Ishikawa (cell line): ENCODE results near the gene GMNC.

Experiments used
- CEBPB ChIP-seq: IDR thresholded peaks from 2 replicates; pipeline ENCODE4 v1.6.1; 2012
- EGR1 ChIP-seq: IDR thresholded peaks from 2 replicates; pipeline ENCODE4 v1.6.1; 2012
- EP300 ChIP-seq: IDR thresholded peaks from 2 replicates; pipeline ENCODE4 v1.6.1; 2012; ENCODE audit warnings: borderline replicate concordance
- FOXM1 ChIP-seq: IDR thresholded peaks from 2 replicates; pipeline ENCODE4 v1.6.1; 2012; ENCODE audit warnings: low read depth, borderline replicate concordance
- MAX ChIP-seq: IDR thresholded peaks from 2 replicates; pipeline ENCODE4 v1.6.1; 2012
- TAF1 ChIP-seq: IDR thresholded peaks from 2 replicates; pipeline ENCODE4 v1.6.1; 2012; ENCODE audit warnings: low read depth, mild to moderate bottlenecking
- YY1 ChIP-seq: IDR thresholded peaks from 2 replicates; pipeline ENCODE4 v1.6.1; 2012; ENCODE audit warnings: low read depth

- TF ChIP-seq CEBPB, result no peak
- no peak for TF ChIP-seq MAX
- TF ChIP-seq FOXM1, result no peak
- TF ChIP-seq EP300, result no peak
- TF ChIP-seq EGR1, result no peak
- no peak for TF ChIP-seq TAF1
- no peak for TF ChIP-seq YY1
These were observed 7.3 kb downstream of the GMNC start for GRCh38 chr3:190855151-190855550.
